Neuron (in vitro differentiated cells): Measurements from ENCODE around the gene PPHLN1.
"Not testable (repeated sequence)": the region's sequence is repeated elsewhere in the genome, so short reads cannot be mapped to it uniquely, and the experiment has no call there.

ENCODE experiments used
- H2AFZ ChIP-seq: one replicate; pipeline ENCODE4 v1.6.1; 2013; ENCODE audit warnings: low read depth, mild to moderate bottlenecking, inconsistent platforms, low read length, moderate library complexity
- H3K27me3 ChIP-seq: one replicate; pipeline ENCODE4 v1.6.1; 2013; ENCODE audit warnings: low read length; ENCODE audit not compliant: insufficient read depth
- H3K36me3 ChIP-seq: one replicate; pipeline ENCODE4 v1.6.1; 2013; ENCODE audit warnings: low read length; ENCODE audit not compliant: insufficient read depth
- H3K4me1 ChIP-seq: one replicate; pipeline ENCODE4 v1.6.1; 2013; ENCODE audit warnings: low read length; ENCODE audit not compliant: insufficient read depth
- H3K4me3 ChIP-seq: 2 replicates; pipeline ENCODE4 v1.5.1; 2013; ENCODE audit warnings: mild to moderate bottlenecking, low read length, moderate library complexity
- H3K9me3 ChIP-seq: one replicate; pipeline ENCODE4 v1.6.1; 2013; ENCODE audit warnings: low read length

Gene PPHLN1

DNA sequence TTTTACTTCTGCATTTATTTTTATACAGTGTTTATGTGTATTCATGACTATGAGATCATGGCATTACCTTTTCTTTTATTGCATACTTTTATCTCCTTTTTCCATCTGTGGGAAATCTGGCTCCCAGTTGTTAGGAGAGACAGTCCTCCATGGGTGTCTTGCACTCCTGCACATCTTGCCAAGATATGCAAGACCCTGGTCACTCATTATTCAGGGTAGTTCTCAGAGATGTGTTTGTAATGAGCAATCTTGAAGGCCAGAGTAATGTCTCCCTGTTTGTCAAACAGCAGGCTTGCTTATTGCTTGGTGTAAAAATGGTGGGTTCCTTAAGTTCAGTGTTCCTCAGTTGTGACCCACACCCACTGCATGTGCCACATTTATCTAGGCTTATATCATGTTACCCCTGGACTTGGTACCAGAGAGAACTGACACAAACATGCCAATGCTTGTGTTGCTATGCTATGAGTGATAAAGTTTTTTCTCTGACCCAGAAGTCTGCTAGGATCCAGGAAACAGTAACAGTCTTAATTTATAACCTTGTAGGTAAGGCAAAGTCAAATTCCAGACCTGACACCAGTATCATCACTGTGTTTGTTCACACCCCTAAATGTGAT, 36.8 kb downstream of the PPHLN1 start:
- no peaks in the 10 kb centered on the region for H3K4me1 ChIP-seq
- no peaks in the 10 kb centered on the region for H3K27me3 ChIP-seq
- peaks cover 3% of the 10 kb centered on the region for H3K9me3 ChIP-seq
- H2AFZ ChIP-seq, result no peak overlapping the region
- H3K4me3 ChIP-seq, result no peak overlapping the region
- peaks cover 15% of the 10 kb centered on the region for H3K36me3 ChIP-seq

GRCh38 chr12:42364692-42365091, 38.7 kb downstream of the PPHLN1 start:
- Histone ChIP-seq H3K4me3 (no peak overlapping the region), H3K9me3 (peaks cover 3% of the 10 kb centered on the region), H3K4me1 (no peaks in the 10 kb centered on the region), H3K36me3 (peaks cover 15% of the 10 kb centered on the region), H3K27me3 (no peaks in the 10 kb centered on the region), H2AFZ (no peak overlapping the region)

- Histone ChIP-seq H3K27me3 (no peaks in the 10 kb centered on the region), H3K36me3 (peaks cover 18% of the 10 kb centered on the region), H3K9me3 (peaks cover 3% of the 10 kb centered on the region), H2AFZ (no peak overlapping the region), H3K4me1 (no peaks in the 10 kb centered on the region), H3K4me3 (no peak overlapping the region)
These were observed 39.5 kb downstream of the PPHLN1 start for GRCh38 chr12:42365486-42365885.

DNA sequence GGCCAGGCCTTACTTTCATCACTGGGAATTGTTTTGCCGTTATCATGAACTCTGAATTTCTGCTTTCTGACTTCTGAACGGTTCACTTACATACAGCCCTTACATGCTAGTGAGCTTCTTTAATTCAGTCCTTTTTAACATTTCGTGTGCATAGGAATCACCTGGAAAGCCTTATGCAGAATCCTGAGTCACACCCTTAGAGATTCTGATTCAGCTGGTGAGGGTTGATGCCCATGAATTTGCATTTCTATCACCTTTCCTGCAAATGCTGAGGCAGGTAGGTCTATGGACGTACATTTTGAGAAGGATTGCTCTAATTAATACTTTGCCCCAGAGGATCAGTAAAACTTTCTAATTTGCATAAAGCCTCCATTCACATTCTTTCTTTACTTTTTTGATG, 44.0 kb downstream of the PPHLN1 start:
- H3K4me3 ChIP-seq, result no peak overlapping the region
- no peaks in the 10 kb centered on the region for H3K27me3 ChIP-seq
- no peaks in the 10 kb centered on the region for H3K4me1 ChIP-seq
- H2AFZ ChIP-seq, result no peak overlapping the region
- peaks cover 4% of the 10 kb centered on the region for H3K36me3 ChIP-seq
- no peaks in the 10 kb centered on the region for H3K9me3 ChIP-seq

DNA sequence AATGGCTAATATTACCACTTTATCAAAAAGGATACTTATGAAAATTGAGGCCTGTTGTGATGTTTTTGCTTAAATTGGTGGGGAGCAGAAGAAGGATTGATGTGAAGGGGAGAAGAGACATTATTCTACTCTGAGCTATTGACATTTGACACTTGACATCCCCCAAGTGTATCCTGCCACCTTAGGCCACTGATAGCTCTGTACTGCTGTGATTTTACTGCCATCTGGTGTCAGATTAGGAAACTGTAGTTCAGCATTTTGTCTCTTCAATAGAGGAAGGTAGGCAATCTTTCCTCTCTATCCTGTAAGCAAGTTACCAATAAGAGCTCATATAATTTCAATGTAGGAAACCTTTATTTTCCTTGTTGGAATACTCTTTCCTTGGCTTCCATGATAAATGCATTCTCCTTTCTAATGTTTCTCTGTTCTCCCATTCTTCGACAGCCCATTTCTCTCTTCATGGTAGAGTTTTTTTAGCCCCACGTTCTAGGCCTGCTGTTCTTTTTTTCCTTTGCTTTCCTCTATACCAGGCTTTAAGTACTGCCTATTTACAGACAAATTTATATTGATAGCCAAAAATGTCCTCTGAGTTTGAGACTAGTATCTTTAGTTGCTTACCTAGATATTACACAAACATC, 46.3 kb downstream of the PPHLN1 start:
- Histone ChIP-seq H3K4me3 (no peak overlapping the region), H3K9me3 (no peaks in the 10 kb centered on the region), H3K27me3 (no peaks in the 10 kb centered on the region)

GRCh38 chr12:42373669-42374068, 47.7 kb downstream of the PPHLN1 start:
- Histone ChIP-seq H3K36me3 (peaks cover 22% of the 10 kb centered on the region), H3K4me1 (no peaks in the 10 kb centered on the region), H3K4me3 (no peak overlapping the region), H3K9me3 (no peaks in the 10 kb centered on the region), H2AFZ (no peak overlapping the region), H3K27me3 (no peaks in the 10 kb centered on the region)

More for the DNA sequence above, 46.3 kb downstream of the PPHLN1 start:
- Histone ChIP-seq H3K36me3 (peaks cover 17% of the 10 kb centered on the region), H2AFZ (no peak overlapping the region), H3K4me1 (no peaks in the 10 kb centered on the region)

DNA sequence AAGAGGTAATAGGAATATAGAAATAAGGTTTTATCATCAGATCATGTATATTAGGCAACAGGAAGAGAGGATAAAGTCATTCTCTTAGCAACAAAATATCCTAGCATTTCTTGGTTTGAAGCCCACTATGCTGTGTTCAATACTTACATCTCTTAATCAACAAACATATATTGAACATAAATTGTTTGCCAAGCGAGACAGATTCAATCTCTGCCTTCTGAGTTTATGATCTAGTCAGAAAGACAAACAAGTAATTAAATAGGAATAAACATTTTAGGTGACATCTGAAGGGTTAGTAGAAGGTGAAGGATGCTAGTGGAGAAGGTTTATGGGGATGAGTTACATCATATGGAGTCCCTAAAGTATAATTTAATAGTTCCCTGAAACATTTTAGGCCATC, 54.8 kb downstream of the PPHLN1 start:
- no peak overlapping the region for H2AFZ ChIP-seq
- H3K27me3 ChIP-seq, result no peaks in the 10 kb centered on the region
- H3K9me3 ChIP-seq, result no peaks in the 10 kb centered on the region
- H3K4me1 ChIP-seq, result no peaks in the 10 kb centered on the region
- peaks cover 24% of the 10 kb centered on the region for H3K36me3 ChIP-seq
- H3K4me3 ChIP-seq, result no peak overlapping the region

- Histone ChIP-seq H3K4me3 (no peak overlapping the region), H3K4me1 (no peaks in the 10 kb centered on the region), H3K27me3 (no peaks in the 10 kb centered on the region), H2AFZ (no peak overlapping the region), H3K36me3 (peaks cover 12% of the 10 kb centered on the region), H3K9me3 (no peaks in the 10 kb centered on the region)
These were observed 56.2 kb downstream of the PPHLN1 start for GRCh38 chr12:42382013-42382696.

- Histone ChIP-seq H3K4me3 (no peak overlapping the region), H3K27me3 (no peaks in the 10 kb centered on the region), H3K4me1 (no peaks in the 10 kb centered on the region), H2AFZ (no peak overlapping the region), H3K9me3 (no peaks in the 10 kb centered on the region), H3K36me3 (peaks cover 27% of the 10 kb centered on the region)
These were observed 59.4 kb downstream of the PPHLN1 start for GRCh38 chr12:42385326-42385841.

DNA sequence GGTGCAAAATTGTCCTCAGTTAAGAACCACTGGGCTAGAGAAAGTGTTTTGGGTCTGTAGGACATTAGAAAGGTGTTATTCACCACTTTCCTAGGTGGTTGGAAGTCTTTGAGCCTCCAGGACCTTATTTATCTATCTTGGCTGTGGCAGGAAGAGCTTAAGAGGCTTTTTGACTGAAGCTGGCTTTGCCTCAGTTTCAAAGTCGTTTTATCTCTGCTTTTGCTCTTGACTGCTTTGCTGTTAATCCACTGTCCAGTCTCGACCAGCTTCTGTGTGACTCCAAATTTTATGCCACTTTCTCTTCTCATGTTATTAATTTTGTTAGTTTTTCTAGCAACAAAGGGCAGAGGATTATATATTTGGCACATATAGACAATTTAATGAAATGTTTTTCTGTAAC, 60.3 kb downstream of the PPHLN1 start:
- no peaks in the 10 kb centered on the region for H3K4me1 ChIP-seq
- no peak overlapping the region for H2AFZ ChIP-seq
- peaks cover 23% of the 10 kb centered on the region for H3K36me3 ChIP-seq
- no peaks in the 10 kb centered on the region for H3K27me3 ChIP-seq
- no peak overlapping the region for H3K4me3 ChIP-seq
- no peaks in the 10 kb centered on the region for H3K9me3 ChIP-seq

GRCh38 chr12:42388086-42388485, 62.1 kb downstream of the PPHLN1 start:
- H2AFZ ChIP-seq, H3K4me3 ChIP-seq, H3K4me1 ChIP-seq, H3K27me3 ChIP-seq, H3K9me3 ChIP-seq: not testable (repeated sequence)
- H3K36me3 ChIP-seq, result peaks cover 25% of the 10 kb centered on the region

DNA sequence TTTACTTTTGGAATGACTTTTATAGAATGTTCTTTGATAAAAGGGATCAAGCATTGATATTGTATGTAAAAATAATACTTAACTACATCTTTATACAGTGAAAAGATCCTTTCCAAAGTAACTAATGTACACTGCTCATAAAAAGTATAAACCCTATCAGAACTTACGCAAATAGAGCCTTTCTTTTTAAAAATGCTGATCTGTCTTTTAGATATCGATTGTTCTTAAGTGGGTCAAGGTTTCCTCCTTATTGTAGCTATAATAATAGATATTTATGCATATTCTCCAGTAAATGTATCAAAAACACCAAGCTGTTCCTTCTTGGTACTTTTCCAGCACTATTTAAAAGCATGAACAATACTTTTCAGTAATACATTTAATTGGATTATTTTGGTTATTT, 68.5 kb downstream of the PPHLN1 start:
- H3K36me3 ChIP-seq, result peaks cover 36% of the 10 kb centered on the region

GRCh38 chr12:42396473-42397259, 70.7 kb downstream of the PPHLN1 start:
- peaks cover 44% of the 10 kb centered on the region for H3K36me3 ChIP-seq
- no peaks in the 10 kb centered on the region for H3K4me1 ChIP-seq
- H3K4me3 ChIP-seq, result no peak overlapping the region
- H3K27me3 ChIP-seq, result no peaks in the 10 kb centered on the region
- peaks cover 5% of the 10 kb centered on the region for H3K9me3 ChIP-seq
- H2AFZ ChIP-seq, result no peak overlapping the region

More for the DNA sequence above, 68.5 kb downstream of the PPHLN1 start:
- Histone ChIP-seq H3K9me3 (no peaks in the 10 kb centered on the region), H3K27me3 (no peaks in the 10 kb centered on the region), H3K4me3 (no peak overlapping the region), H3K4me1 (no peaks in the 10 kb centered on the region), H2AFZ (no peak overlapping the region)
